HG02943 (cell line): ENCODE results near the gene SYCE3.
"Not testable (repeated sequence)": the region's sequence is repeated elsewhere in the genome, so short reads cannot be mapped to it uniquely, and the experiment has no call there.

ENCODE experiments used
- ATAC-seq: cut with Tn5 transposase; IDR thresholded peaks from one replicate; pipeline ENCODE4 v1.9.1; 2021; ENCODE audit warnings: mild to moderate bottlenecking, low read depth, moderate library complexity; ENCODE audit not compliant: unreplicated experiment

The SYCE3 gene

GRCh38 chr22:50522806-50523438, 39.8 kb downstream of the SYCE3 start:
- ATAC-seq: no peak

- ATAC-seq: no peak
Measured at GRCh38 chr22:50522208-50522805, 40.4 kb downstream of the SYCE3 start.

GRCh38 chr22:50521710-50522109, 41.0 kb downstream of the SYCE3 start:
- no peak for ATAC-seq

- ATAC-seq: no peak
Measured at GRCh38 chr22:50520826-50521453, 41.8 kb downstream of the SYCE3 start.

- ATAC-seq: not testable (repeated sequence)
Measured at GRCh38 chr22:50520184-50520583, 42.5 kb downstream of the SYCE3 start.

GRCh38 chr22:50519151-50519550, 43.6 kb downstream of the SYCE3 start:
- no peak for ATAC-seq

- no peak for ATAC-seq
Measured at GRCh38 chr22:50518606-50519005, 44.1 kb downstream of the SYCE3 start.

- no peak for ATAC-seq
Measured at GRCh38 chr22:50517495-50518260, 45.0 kb downstream of the SYCE3 start.

- ATAC-seq: no peak
Measured at GRCh38 chr22:50516891-50517290, 45.8 kb downstream of the SYCE3 start.

GRCh38 chr22:50516068-50516467, 46.7 kb downstream of the SYCE3 start:
- ATAC-seq: no peak

- ATAC-seq: no peak
Measured at GRCh38 chr22:50513175-50513574, 49.5 kb downstream of the SYCE3 start.

- no peak for ATAC-seq
Measured at GRCh38 chr22:50508897-50509296, 53.8 kb downstream of the SYCE3 start.

GRCh38 chr22:50507991-50508884, 54.5 kb downstream of the SYCE3 start, which contains the start of gene NCAPH2:
Gene NCAPH2 (plus strand): TSS chr22:50508224. CDS start chr22:50508338, 114 bp downstream.
- peak; percentile 69 for ATAC-seq

- peak; percentile 39 for ATAC-seq
Measured at GRCh38 chr22:50507421-50507990, 55.2 kb downstream of the SYCE3 start, which contains the start of gene LMF2. Gene LMF2 (minus strand): TSS chr22:50507702. CDS start chr22:50507675, 27 bp downstream.

GRCh38 chr22:50506611-50507420, 55.9 kb downstream of the SYCE3 start:
- peak; percentile 6 for ATAC-seq

GRCh38 chr22:50505776-50506610, 56.7 kb downstream of the SYCE3 start:
- no peak for ATAC-seq

- no peak for ATAC-seq
Measured at GRCh38 chr22:50505276-50505775, 57.4 kb downstream of the SYCE3 start.
